ENCODE measurements around the gene CIRBP.

The CIRBP gene

GRCh38 chr19:1296078-1296477, 26.9 kb downstream of the CIRBP start:
- no peak for TF ChIP-seq CTCF (conservative IDR thresholded peaks at IDR 0.05; ENCODE audit: low read length)
- no peak overlapping the region for H3K4me3 ChIP-seq (ENCODE audit: low read length)
- no peak for DNase-seq (ENCODE audit: low read depth)

- TF ChIP-seq CTCF (conservative IDR thresholded peaks at IDR 0.05; ENCODE audit: low read length), result no peak
- H3K4me3 ChIP-seq (ENCODE audit: low read length), result no peak overlapping the region
- DNase-seq (ENCODE audit: low read depth), result no peak
Observed at GRCh38 chr19:1296575-1297271, 27.6 kb downstream of the CIRBP start.

DNA sequence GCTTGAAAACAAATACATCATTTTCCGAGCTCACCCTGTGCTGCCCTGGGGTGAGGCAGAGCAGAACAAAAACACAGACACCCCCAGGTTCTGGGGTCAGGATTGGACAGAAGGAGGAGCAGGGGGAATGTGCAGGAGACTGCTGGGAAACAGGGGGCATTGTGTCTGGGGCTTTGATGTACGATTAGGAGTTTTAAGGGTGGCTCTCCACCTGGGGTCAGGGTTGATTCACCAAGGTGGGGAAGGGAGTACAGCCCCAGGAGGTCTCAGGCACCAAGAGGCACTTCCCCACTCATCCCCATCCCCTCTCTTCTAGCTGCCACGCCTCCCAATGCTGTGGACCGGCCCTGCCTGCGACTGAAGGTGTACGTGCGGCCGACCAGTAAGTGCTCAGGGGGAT, 29.1 kb downstream of the CIRBP start:
- no peak for TF ChIP-seq CTCF (conservative IDR thresholded peaks at IDR 0.05; ENCODE audit: low read length)
- DNase-seq (ENCODE audit: low read depth), result no peak
- no peak overlapping the region for H3K4me3 ChIP-seq (ENCODE audit: low read length)

GRCh38 chr19:1299801-1300200, 30.7 kb downstream of the CIRBP start:
- no peak for TF ChIP-seq CTCF (conservative IDR thresholded peaks at IDR 0.05; ENCODE audit: low read length)
- no peak for DNase-seq (ENCODE audit: low read depth)
- H3K4me3 ChIP-seq (ENCODE audit: low read length), result no peak overlapping the region

DNA sequence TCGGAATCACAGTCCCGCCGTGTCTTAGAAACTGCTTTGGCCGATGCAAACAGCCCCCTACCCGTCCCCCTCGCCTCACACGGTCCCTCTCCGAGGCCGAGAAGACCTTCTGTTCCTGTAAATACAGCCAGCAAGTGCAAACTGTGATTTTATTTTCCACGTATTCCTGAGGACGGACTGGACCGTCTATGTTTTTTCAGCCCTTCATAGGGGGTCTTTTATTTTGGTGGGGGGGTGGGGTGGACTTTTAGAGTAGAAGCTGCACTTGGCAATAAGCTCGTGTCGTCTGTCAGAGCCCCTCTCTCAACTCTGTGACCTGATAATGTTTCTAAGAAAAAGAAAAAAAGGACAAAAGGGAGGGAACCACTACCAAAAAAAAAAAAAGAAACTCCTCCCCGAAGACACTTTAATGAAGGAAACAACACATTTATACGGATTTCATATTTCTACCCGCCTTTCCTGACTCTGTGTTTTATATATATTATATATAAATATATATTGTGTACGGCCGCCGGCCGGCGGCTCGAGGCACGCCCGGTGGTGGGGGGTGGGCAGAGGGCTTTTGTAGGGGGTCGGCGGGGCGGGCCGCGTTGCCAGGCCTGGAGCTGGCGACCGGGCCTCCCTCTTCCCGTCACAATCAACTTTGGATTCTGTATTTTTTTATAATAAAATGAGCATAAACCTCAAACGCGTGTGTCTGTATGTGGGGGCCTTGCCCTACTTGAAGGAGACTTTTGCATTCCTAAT, 31.8 kb downstream of the CIRBP start:
- H3K4me3 ChIP-seq (ENCODE audit: low read length), result no peak overlapping the region
- no peak for TF ChIP-seq CTCF (conservative IDR thresholded peaks at IDR 0.05; ENCODE audit: low read length)
- DNase-seq (ENCODE audit: low read depth), result no peak

GRCh38 chr19:1302533-1303239, 33.6 kb downstream of the CIRBP start:
- no peak for DNase-seq (ENCODE audit: low read depth)
- no peak overlapping the region for H3K4me3 ChIP-seq (ENCODE audit: low read length)
- no peak for TF ChIP-seq CTCF (conservative IDR thresholded peaks at IDR 0.05; ENCODE audit: low read length)
